H1 (cell line): ENCODE data around the gene ADAD2. TPM values are rescaled to one million over a fixed set of nuclear protein-coding genes. Genes with fewer than 3 reads are reported as not detected.
A peak's percentile ranks its signal among the peaks of the same experiment; 100 is the strongest.

Source experiments
- CTCF ChIA-PET: fragments of 300-600 bp; sonication (Branson Sonifier 250); formaldehyde crosslinking; loops from one replicate; lab custom pipeline; 2021; ENCODE audit not compliant: partially characterized antibody; lab: Charles Lee
- POLR2A ChIA-PET: fragments of 300-600 bp; sonication (Branson Sonifier 250); formaldehyde crosslinking; loops from one replicate; lab custom pipeline; 2021; ENCODE audit warnings: inconsistent platforms; ENCODE audit not compliant: partially characterized antibody; lab: Charles Lee
- DNase-seq, 2 experiments: peaks; one replicate each; pipeline versions ENCODE4 v3.0.0 to v3.0.0-alpha.2; 2010 to 2022; ENCODE audit warnings: low spot score in 2 of 2, low read depth in 1 of 2, mixed read lengths in 1 of 2
- FAIRE-seq: peaks from 2 replicates; lab custom pipeline; 2011; peaks lifted over from hg19 to GRCh38; lab: Jason Lieb, UNC
- H2AFZ ChIP-seq: 2 replicates; pipeline ENCODE4 v1.8.1; 2012; ENCODE audit warnings: low read length, inconsistent platforms
- H2AK5ac ChIP-seq: 2 replicates; pipeline ENCODE4 v1.6.1; 2013; ENCODE audit warnings: low read depth, low read length
- H2BK120ac ChIP-seq: replicated peaks from 2 replicates; pipeline ENCODE3; 2013; ENCODE audit warnings: low read depth, low read length, inconsistent platforms
- H2BK12ac ChIP-seq: 2 replicates; pipeline ENCODE4 v1.6.1; 2013; ENCODE audit warnings: low read depth, low read length
- H2BK15ac ChIP-seq: 2 replicates; pipeline ENCODE4 v1.6.1; 2013; ENCODE audit warnings: low read length
- H2BK20ac ChIP-seq: 2 replicates; pipeline ENCODE4 v1.6.1; 2013; ENCODE audit warnings: low read length
- H2BK5ac ChIP-seq: 2 replicates; pipeline ENCODE4 v1.6.1; 2013; ENCODE audit warnings: low read depth, low read length
- H3K14ac ChIP-seq: 2 replicates; pipeline ENCODE4 v1.6.1; 2013; ENCODE audit warnings: inconsistent platforms; ENCODE audit not compliant: insufficient read length
- H3K18ac ChIP-seq: 2 replicates; pipeline ENCODE4 v1.6.1; 2013; ENCODE audit warnings: low read length; ENCODE audit errors: extremely low read depth
- H3K23ac ChIP-seq: 2 replicates; pipeline ENCODE4 v1.6.1; 2013; ENCODE audit warnings: inconsistent platforms; ENCODE audit not compliant: insufficient read length
- H3K23me2 ChIP-seq: 2 replicates; pipeline ENCODE4 v1.6.1; 2013; ENCODE audit warnings: low read depth, low read length
- H3K27ac ChIP-seq: 2 replicates; pipeline ENCODE4 v1.6.1; 2011; ENCODE audit warnings: low read depth, low read length, inconsistent platforms
- H3K27me3 ChIP-seq, 4 experiments: replicated peaks in 1 of 4; 1 replicate in 1 of 4; 2 replicates in 3 of 4; pipeline versions ENCODE4 v1.6.1 to v1.8.1; 2011 to 2013; ENCODE audit warnings: low read length in 3 of 4, mild to moderate bottlenecking in 3 of 4, inconsistent platforms in 2 of 4, mixed read lengths in 2 of 4, moderate library complexity in 1 of 4; ENCODE audit not compliant: control insufficient read depth in 3 of 4, insufficient read depth in 3 of 4; ENCODE audit errors: extremely low read depth in 1 of 4
- H3K36me3 ChIP-seq, 4 experiments: 2 replicates each; pipeline versions ENCODE4 v1.6.1 to v1.8.1; 2011 to 2013; ENCODE audit warnings: mild to moderate bottlenecking in 4 of 4, low read length in 3 of 4, moderate library complexity in 2 of 4, control low read depth in 1 of 4, inconsistent platforms in 1 of 4; ENCODE audit not compliant: insufficient read depth in 4 of 4, control insufficient read depth in 2 of 4
- H3K4ac ChIP-seq: replicated peaks from 2 replicates; pipeline ENCODE3; 2013; ENCODE audit warnings: low read length, low read depth, mixed read lengths, inconsistent platforms; ENCODE audit not compliant: insufficient read length
- H3K4me1 ChIP-seq, 4 experiments: replicated peaks in 1 of 4; 1 replicate in 1 of 4; 2 replicates in 3 of 4; pipeline versions ENCODE4 v1.6.1 to v1.8.1; 2011 to 2013; ENCODE audit warnings: low read length in 3 of 4, inconsistent platforms in 2 of 4, mixed read lengths in 1 of 4; ENCODE audit not compliant: insufficient read depth in 4 of 4, control insufficient read depth in 3 of 4
- H3K4me2 ChIP-seq, 2 experiments: 2 replicates each; pipeline versions ENCODE4 v1.6.1 to v1.8.1; 2011 to 2013; ENCODE audit warnings: low read depth in 2 of 2, low read length in 2 of 2, control low read depth in 1 of 2, inconsistent platforms in 1 of 2, mild to moderate bottlenecking in 1 of 2; ENCODE audit not compliant: insufficient read depth in 1 of 2
- H3K4me3 ChIP-seq, 4 experiments: fragments of 200-600, 300-600 bp in 1 of 4; sonication (generic), shearing (Covaris generic), sonication (Bioruptor Twin) in 1 of 4; 2 replicates each; pipeline versions ENCODE4 v1.5.1 to v1.8.1; 2011 to 2016; ENCODE audit warnings: low read length in 4 of 4, low read depth in 3 of 4, control low read depth in 2 of 4, inconsistent platforms in 2 of 4, mild to moderate bottlenecking in 2 of 4, mixed read lengths in 1 of 4, moderate library complexity in 1 of 4; ENCODE audit not compliant: insufficient read depth in 2 of 4; ENCODE audit errors: extremely low read depth in 1 of 4
- H3K56ac ChIP-seq: replicated peaks from 2 replicates; pipeline ENCODE3; 2013; ENCODE audit warnings: low read depth, mild to moderate bottlenecking, mixed read lengths, low read length, inconsistent platforms; ENCODE audit not compliant: insufficient read length
- H3K79me1 ChIP-seq: 2 replicates; pipeline ENCODE4 v1.6.1; 2013; ENCODE audit warnings: low read depth, low read length, control low read depth
- H3K79me2 ChIP-seq, 2 experiments: 2 replicates each; pipeline versions ENCODE4 v1.6.1 to v1.8.1; 2012 to 2013; ENCODE audit warnings: low read length in 2 of 2, mild to moderate bottlenecking in 2 of 2, inconsistent platforms in 1 of 2; ENCODE audit not compliant: insufficient read depth in 2 of 2, control insufficient read depth in 1 of 2
- H3K9ac ChIP-seq, 4 experiments: replicated peaks in 1 of 4; 1 replicate in 1 of 4; 2 replicates in 3 of 4; pipeline versions ENCODE4 v1.6.1 to v1.8.1; 2011 to 2013; ENCODE audit warnings: low read depth in 3 of 4, low read length in 3 of 4, control low read depth in 2 of 4, mild to moderate bottlenecking in 2 of 4, moderate library complexity in 2 of 4, inconsistent platforms in 1 of 4; ENCODE audit errors: extremely low read depth in 1 of 4
- H3K9me3 ChIP-seq, 2 experiments: 2 replicates each; pipeline versions ENCODE4 v1.6.1 to v1.8.1; 2012 to 2013; ENCODE audit warnings: mild to moderate bottlenecking in 2 of 2, moderate library complexity in 2 of 2, control low read depth in 1 of 2, inconsistent platforms in 1 of 2, low read depth in 1 of 2, low read length in 1 of 2, mixed read lengths in 1 of 2; ENCODE audit not compliant: insufficient read depth in 2 of 2
- H4K20me1 ChIP-seq, 2 experiments: replicated peaks in 1 of 2; 2 replicates each; pipeline versions ENCODE3 to v1.8.1; 2011 to 2013; ENCODE audit warnings: inconsistent platforms in 2 of 2, low read length in 2 of 2, mild to moderate bottlenecking in 1 of 2; ENCODE audit not compliant: insufficient read depth in 2 of 2, control insufficient read depth in 1 of 2
- H4K5ac ChIP-seq: 2 replicates; pipeline ENCODE4 v1.6.1; 2013; ENCODE audit warnings: low read length, low read depth, mixed read lengths, inconsistent platforms; ENCODE audit not compliant: insufficient read length
- H4K8ac ChIP-seq: 2 replicates; pipeline ENCODE4 v1.8.0; 2013; ENCODE audit warnings: mild to moderate bottlenecking, moderate library complexity, low read length, inconsistent platforms; ENCODE audit not compliant: insufficient read depth; ENCODE audit errors: extremely low read depth
- H4K91ac ChIP-seq: replicated peaks from 2 replicates; pipeline ENCODE3; 2013; ENCODE audit warnings: low read length, mixed read lengths, inconsistent platforms; ENCODE audit not compliant: insufficient read length
- BRCA1 ChIP-seq: IDR thresholded peaks from 2 replicates; pipeline ENCODE4 v1.6.1; 2012; ENCODE audit warnings: low read depth, low read length, improper control_type of control experiment
- JUN ChIP-seq: IDR thresholded peaks from 2 replicates; pipeline ENCODE4 v1.6.1; 2011; ENCODE audit warnings: low read depth, mild to moderate bottlenecking, improper control_type of control experiment, low read length
- KDM4A ChIP-seq: IDR thresholded peaks from one replicate; pipeline ENCODE4 v1.7.1; 2012; ENCODE audit warnings: low read depth, mild to moderate bottlenecking, moderate library complexity, low read length, inconsistent platforms; ENCODE audit not compliant: severe bottlenecking
- SIN3A ChIP-seq, 2 experiments: IDR thresholded peaks in 1 of 2; conservative IDR thresholded peaks in 1 of 2; 2 replicates each; pipeline ENCODE4 v1.6.1; 2011 to 2012; ENCODE audit warnings: low read length in 2 of 2, improper control_type of control experiment in 1 of 2, low read depth in 1 of 2, mild to moderate bottlenecking in 1 of 2
- ZNF274 ChIP-seq: IDR thresholded peaks from 2 replicates; pipeline ENCODE4 v1.7.0; 2012; ENCODE audit warnings: low read length, borderline replicate concordance; ENCODE audit errors: extremely low read depth
- WGBS, 2 experiments: shearing (Covaris generic) in 1 of 2; methylation state at CpG; one replicate each; pipeline versions ENCODE4 v1.1.6 to v1.1.7; 2013 to 2015; ENCODE audit warnings: low lambda C conversion rate in 2 of 2, mixed read lengths in 2 of 2, inconsistent platforms in 1 of 2, low coverage in 1 of 2, missing lambda C conversion rate in 1 of 2; ENCODE audit not compliant: insufficient replicate concordance in 2 of 2, insufficient coverage in 1 of 2, insufficient read length in 1 of 2; ENCODE audit errors: extremely low coverage in 1 of 2, missing lambda C conversion rate in 1 of 2; 5-methylcytosine and 5-hydroxymethylcytosine counted together
- polyA plus RNA-seq, 7 experiments: library from polyadenylated mRNA; depleted of rRNA in 3 of 7; stranded (reverse) in 5 of 7; unstranded in 2 of 7; fragments of >200 nt in 5 of 7; fragments of 200-250 nt in 2 of 7; gene quantifications; 1 replicate in 5 of 7; 2 replicates in 1 of 7; 4 replicates in 1 of 7; pipeline versions ENCODE4 v1.2.1 to v1.2.3, GENCODE V29; 2011 to 2013; ENCODE audit warnings: missing spikeins in 2 of 7, mixed read lengths in 2 of 7
- total RNA-seq: library from RNA; stranded (reverse); fragmentation: NEBNext Ultra II Directional; extraction: Animal tissue kit (Norgen Biotek cat#: 25700); gene quantifications from 2 replicates; pipeline ENCODE4 v1.2.1, GENCODE V29; 2021
- TF ChIP-seq, protein P1 (sequence below): IDR thresholded peaks from 2 replicates; pipeline ENCODE4 v1.6.1; 2011; ENCODE audit warnings: low read length, improper control_type of control experiment

Gene ADAD2
- total and polyA plus RNA-seq, 2 of the 8 experiments (the other 6 are each of a cell fraction or from before 2014, with no cell fraction given): 1.2 to 1.3 TPM

DNA sequence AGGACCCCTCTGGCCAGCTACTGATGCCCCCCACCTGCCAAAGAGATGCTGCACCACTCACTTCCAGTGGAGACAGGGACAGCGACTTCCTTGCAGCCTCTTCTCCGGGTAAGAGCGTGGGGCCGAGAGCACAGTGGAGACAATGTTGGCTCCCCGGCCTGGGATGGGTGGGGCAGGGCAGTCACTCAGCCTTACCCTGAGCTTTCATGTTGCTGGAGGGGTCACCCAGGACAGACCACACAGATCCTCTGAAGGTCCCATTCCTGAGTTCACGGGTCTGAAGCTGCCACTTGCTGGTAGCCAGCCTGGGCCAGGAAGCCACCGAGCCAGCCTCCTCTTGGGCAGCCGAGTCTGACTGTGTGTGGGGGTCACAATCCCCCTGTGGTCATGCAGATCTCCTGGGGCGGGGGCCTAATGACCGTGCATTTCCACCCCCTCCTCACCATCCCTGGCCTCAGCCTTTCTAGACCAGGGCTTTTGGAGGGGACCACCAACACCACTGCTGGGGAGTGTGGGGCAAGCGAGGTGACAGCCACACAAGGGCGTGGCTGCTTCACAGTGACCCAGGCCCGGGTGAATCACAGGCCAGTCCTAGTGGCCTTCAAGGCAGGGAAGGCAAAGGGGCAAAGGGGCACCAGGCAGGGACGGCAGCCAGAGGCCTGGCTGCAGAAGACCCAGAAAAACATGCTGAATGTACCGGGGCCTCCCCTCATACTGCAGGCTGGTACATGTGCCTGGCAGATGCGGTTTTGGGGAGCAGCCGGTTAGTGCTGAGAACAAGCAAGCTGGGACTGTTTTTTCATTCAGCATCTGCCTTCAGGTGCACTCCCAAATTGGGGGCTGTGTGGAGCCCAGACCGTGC, 14.5 kb upstream of the ADAD2 start:
- Histone ChIP-seq H2AFZ (no peak overlapping the region), H3K27ac (no peak overlapping the region), H2BK12ac (no peak overlapping the region), H3K9ac (peak overlapping the region in 1 of 4 experiments; percentile 11; a peak in 1 of 7 replicates), H3K36me3 (peaks cover 2 to 23% (median 15%) of the 10 kb centered on the region in 4 experiments; a peak in 7 of 8 replicates), H2AK5ac (no peak overlapping the region), H3K4me3 (no peak overlapping the region), H3K4ac (no peak overlapping the region), H3K27me3 (no peaks in the 10 kb centered on the region), H3K79me1 (no peaks in the 10 kb centered on the region), H2BK5ac (no peak overlapping the region; the same call in 1 of the 2 replicates), H2BK120ac (no peak overlapping the region), H3K18ac (no peak overlapping the region), H3K4me1 (no peaks in the 10 kb centered on the region), H3K9me3 (no peaks in the 10 kb centered on the region), H3K23ac (no peak overlapping the region), H4K5ac (no peak overlapping the region), H3K56ac (no peak overlapping the region), H3K23me2 (no peaks in the 10 kb centered on the region), H3K14ac (no peak overlapping the region), H2BK15ac (no peak overlapping the region), H2BK20ac (no peak overlapping the region), H4K20me1 (peaks cover 0 to 2% of the 10 kb centered on the region in 2 experiments), H4K8ac (no peak overlapping the region; the same call in 1 of the 2 replicates), H3K4me2 (no peak overlapping the region), H4K91ac (no peak overlapping the region), H3K79me2 (no peaks in the 10 kb centered on the region)
- FAIRE-seq (no peak), DNase-seq (no peak)
- TF ChIP-seq ZNF274 (no peak), SIN3A (conservative IDR thresholded peaks at IDR 0.05 in 1 of 2, IDR thresholded peaks at IDR 0.05 in 1 of 2; ENCODE audit: low read depth in 1 of 2, low read length in 2 of 2) (no peak), BRCA1 (no peak), JUN (no peak), KDM4A (no peak)
- TF ChIP-seq, protein P1, sequence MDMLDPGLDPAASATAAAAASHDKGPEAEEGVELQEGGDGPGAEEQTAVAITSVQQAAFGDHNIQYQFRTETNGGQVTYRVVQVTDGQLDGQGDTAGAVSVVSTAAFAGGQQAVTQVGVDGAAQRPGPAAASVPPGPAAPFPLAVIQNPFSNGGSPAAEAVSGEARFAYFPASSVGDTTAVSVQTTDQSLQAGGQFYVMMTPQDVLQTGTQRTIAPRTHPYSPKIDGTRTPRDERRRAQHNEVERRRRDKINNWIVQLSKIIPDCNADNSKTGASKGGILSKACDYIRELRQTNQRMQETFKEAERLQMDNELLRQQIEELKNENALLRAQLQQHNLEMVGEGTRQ: no peak
- POLR2A ChIA-PET: interaction anchor here (0.6 to 5.9 kb wide), 10 partner anchors 8 to 106 kb away, joined by 3 to 35 read pairs (median 4); partner anchors contain the start of gene MBTPS1
- CTCF ChIA-PET: interaction anchor here (0.6 to 8.9 kb wide), 40 partner anchors 9 to 306 kb away, joined by 3 to 93 read pairs (median 4); partner anchors contain the start of genes DNAAF1, HSDL1, MBTPS1 and TAF1C
- WGBS, 2 experiments: 85% methylated on average over 18 of the region's 18 CpGs; no CpG with 5 or more reads in 1 of the 2 experiments
